GM08714 (cell line): ENCODE measurements around the gene DDX39B.
"Not testable (repeated sequence)": the region's sequence is repeated elsewhere in the genome, so short reads cannot be mapped to it uniquely, and the experiment has no call there.

ENCODE experiments used
- H3K4me3 ChIP-seq: fragments of 200-500 bp; sonication (Bioruptor generic); 2 replicates; pipeline ENCODE4 v1.5.1; 2014; ENCODE audit warnings: mild to moderate bottlenecking, low read length, inconsistent platforms
- ZNF274 ChIP-seq: IDR thresholded peaks from 2 replicates; pipeline ENCODE4 v1.6.1; 2012; ENCODE audit warnings: mild to moderate bottlenecking, low read depth, low read length

The DDX39B gene

GRCh38 chr6:31498748-31499147 is 43.1 kb downstream of the DDX39B start:
- TF ChIP-seq ZNF274, result no peak
- peak overlapping the region; percentile 67; the same call in 1 of the 2 replicates for H3K4me3 ChIP-seq

DNA sequence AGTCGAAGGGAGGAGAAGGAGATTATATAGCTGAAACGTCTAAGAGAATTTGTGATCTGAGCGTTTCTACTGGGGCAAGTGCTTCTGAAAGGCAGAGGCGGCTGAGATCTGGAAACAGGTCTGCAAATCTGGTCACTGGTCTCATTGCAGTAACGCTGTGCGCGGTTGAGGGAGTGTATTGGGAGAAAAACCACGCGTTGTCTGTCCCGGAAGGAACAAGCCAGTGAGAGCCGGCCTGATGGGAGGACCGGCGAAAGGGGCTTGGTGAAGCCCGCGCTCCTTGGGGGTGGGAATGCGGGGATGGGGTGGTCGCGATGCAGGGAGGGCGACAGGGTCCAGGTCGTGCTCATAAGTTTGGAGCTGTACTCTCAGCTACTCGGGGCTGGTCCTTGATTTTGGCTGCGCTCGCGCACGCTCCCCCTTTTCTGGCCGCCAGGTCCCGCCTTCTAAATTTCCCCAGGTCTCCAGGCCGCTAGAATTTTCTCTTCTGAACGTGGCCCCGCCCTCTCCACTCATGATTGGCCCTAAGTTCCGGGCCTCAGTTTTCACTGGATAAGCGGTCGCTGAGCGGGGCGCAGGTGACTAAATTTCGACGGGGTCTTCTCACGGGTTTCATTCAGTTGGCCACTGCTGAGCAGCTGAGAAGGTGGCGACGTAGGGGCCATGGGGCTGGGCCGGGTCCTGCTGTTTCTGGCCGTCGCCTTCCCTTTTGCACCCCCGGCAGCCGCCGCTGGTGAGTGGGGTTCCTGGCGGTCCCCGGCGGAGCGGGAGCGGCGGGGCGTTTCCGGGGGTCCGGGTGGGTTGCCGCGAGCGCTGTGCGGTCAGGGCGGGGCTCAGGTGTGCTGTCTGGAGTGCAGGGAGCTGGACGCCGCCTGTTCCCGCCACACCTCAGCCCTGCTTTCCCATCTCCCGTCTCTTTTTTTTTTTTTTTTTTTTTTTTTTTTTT is 44.0 kb downstream of the DDX39B start, which contains the start of gene MICB:
MICB (plus strand) TSS at position 615 of the 946 bp plus-strand sequence; CDS start at position 664, 49 bp downstream.
- no peak for TF ChIP-seq ZNF274
- peak within 1 kb of the TSS; percentile 67 for H3K4me3 ChIP-seq

DNA sequence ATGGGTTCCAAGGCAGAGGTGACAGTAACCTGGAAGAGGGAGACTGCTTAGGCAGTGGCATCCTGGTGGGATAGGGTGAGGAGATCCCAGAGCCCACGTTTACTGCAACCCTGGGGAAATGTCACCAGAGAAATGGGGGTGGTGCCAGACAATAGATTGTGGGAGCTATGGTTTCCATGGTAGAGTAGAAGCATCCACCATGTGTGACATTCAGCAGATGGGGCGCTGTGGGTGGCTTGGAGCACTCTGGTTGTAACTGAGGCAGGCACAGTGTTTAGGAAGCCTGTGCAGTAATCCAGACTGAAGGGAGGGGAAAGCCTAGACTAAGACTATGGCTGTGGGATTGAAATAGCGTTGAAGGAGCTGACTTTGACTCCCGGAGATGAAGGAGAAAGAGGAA is 45.0 kb downstream of the DDX39B start:
- peak overlapping the region; percentile 67; the same call in 1 of the 2 replicates for H3K4me3 ChIP-seq

- H3K4me3 ChIP-seq, result peak overlapping the region; percentile 76
- TF ChIP-seq ZNF274, result no peak
Measured at GRCh38 chr6:31495580-31495979, 46.2 kb downstream of the DDX39B start.

DNA sequence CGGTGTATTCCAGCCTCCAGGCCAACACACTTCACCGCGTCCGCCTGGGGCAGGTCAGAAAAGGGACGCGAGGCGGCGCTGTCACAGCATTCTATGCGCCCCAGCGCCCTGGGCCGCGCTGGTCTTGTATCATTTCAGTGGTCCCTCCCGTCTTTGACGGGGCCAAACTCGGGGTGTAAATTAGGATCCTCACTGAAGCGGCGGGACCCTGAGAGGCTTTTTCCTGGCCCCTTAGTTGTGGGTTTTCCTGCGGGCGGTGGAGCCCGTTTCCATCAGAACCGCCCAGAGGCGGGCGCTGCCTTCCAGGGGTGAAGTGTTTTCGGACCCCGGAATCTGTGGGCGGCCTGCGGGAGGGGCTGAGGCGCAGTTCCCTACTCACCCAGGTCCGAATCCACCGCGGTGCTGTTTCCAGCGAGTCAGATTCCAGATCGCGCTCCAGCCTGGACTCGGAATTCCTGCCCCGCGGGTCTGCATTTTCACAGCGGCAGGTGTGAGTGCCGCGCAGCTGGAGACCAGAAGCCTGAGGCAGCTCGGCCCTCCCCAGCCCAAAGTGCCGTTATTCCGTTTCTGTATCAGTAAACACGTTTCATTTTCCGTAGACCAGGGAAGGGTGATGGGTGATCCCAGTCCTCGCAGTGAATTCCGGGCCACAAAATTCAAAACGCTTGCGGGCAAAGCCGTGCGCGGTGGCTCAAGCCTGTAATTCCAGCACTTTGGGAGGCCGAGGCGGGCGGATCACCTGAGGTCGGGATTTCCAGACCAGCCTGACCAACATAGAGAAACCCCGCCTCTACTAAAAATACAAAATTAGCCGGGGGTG is 47.7 kb downstream of the DDX39B start:
- TF ChIP-seq ZNF274, result no peak
- peak overlapping the region; percentile 76 for H3K4me3 ChIP-seq

DNA sequence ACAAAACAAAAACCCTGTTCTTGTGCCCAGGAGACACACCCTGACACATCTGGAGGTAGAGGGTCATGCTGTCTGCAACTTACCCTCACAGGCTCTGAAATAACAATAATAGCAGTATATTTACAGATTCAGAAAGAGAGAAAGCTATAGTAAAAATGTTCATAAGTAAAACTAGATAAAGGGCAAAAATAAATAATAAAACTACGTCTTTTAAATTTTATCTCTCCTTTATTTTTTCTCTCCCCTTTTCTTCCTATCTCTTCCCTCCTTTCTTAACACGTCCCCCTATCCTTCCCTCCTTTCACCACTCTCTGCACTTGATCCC is 48.3 kb downstream of the DDX39B start:
- peak overlapping the region; percentile 76; the same call in 1 of the 2 replicates for H3K4me3 ChIP-seq

DNA sequence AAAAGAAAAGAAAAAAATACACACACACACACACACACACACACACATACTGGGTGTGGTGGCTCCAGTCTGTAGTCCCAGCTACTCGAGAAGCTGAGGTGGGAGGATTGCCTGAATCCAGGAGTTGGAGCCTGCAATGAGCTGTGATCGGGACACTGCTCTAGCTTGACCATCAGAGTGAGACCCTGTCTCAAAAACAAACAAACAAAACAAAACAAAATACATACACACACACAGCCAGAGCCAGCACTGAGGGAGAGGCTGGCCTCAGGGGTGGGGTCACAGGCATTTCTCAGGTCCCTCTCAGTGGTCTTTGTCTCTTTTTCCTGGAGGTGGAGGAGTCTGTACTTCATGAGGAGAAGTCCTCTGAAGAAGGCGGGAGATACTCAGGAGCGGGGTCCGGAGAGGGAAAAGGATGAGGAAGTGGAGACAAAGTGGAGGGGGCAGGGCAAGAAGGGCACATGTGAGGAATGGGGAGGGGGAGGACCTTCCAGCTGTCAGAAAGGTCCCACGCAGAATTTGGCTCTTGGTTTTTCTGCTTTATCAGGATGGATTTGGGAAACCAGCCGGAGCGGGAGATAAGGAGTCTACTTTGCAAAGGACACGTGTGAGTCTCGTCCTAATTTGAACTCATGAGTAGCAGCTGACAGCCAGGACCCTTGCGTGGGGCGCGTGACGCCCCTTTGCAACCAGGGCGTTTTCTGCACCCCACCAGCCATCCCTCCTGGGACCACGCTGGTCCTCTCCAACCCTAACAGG is 51.5 kb downstream of the DDX39B start:
- no peak for TF ChIP-seq ZNF274

GRCh38 chr6:31489086-31489485 is 52.7 kb downstream of the DDX39B start:
- no peak for TF ChIP-seq ZNF274
- no peak overlapping the region for H3K4me3 ChIP-seq

More for the DNA sequence above, 51.5 kb downstream of the DDX39B start:
- H3K4me3 ChIP-seq, result no peak overlapping the region

GRCh38 chr6:31487674-31488073 is 54.1 kb downstream of the DDX39B start:
- H3K4me3 ChIP-seq, result not testable (repeated sequence)

DNA sequence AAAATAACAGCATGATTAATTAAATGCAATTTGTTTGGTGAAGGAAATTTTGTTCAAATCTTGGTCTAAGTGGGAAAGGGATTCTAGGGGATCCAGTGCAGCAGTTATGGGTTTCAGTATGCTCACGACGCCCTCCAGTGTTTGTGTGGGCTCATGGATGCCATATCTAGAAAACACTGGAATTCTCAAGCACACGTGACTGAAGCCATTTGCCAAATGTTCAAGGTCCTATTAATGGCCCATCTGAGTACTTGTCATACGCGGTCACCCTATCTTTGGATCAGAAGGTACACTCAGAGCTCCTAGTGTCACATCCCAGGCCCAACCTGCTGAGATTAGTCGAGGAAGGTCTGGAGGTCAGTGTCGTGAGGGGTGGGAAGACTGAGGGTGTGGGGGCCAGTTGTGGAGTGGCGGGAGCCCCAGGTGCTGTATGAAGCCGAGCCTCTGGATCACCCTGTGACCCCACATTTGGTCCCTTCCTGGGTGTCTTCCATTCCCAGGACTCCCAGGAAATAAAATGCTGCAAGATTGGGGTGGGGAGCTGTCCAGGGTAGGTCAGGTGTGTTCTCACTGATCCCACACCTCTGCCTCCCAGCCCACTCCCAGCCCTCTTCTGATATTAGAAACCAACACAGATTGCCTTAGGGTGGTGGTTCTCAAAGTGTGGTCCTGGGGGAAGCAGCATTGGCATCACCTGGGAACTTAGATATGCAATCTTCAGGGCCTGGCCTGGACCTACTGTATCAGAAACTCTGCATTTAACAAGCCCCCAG is 55.6 kb downstream of the DDX39B start:
- H3K4me3 ChIP-seq, result not testable (repeated sequence)

GRCh38 chr6:31485055-31485454 is 56.7 kb downstream of the DDX39B start:
- TF ChIP-seq ZNF274, result no peak
- no peak overlapping the region for H3K4me3 ChIP-seq

GRCh38 chr6:31483392-31483791 is 58.4 kb downstream of the DDX39B start:
- TF ChIP-seq ZNF274, result no peak
- no peak overlapping the region for H3K4me3 ChIP-seq

DNA sequence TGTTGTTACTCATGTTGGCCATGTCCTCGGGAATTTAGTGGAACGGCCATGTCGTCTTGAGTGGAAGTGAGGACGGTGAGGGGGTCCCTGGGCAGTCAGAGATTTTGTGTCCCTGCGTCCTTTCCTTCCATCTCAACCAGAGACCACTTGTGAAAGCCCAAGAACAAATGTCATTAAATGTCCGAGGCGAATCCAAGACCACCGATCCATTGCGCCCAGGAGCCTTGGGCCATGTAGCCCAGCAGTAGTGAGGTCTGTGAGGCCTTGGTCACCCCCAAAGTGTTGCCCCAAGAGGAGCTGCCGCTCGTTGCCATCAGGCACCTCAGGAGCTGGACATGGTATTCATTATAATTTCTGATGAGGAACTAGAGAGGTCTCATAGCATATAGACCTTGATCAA is 61.2 kb downstream of the DDX39B start:
- TF ChIP-seq ZNF274, result no peak
- H3K4me3 ChIP-seq, result no peak overlapping the region
